Activated CD8-positive, alpha-beta memory T cell treated with anti-CD3 and anti-CD28 coated beads, Interleukin-2, amount 50 U/mL, for 48 hours (primary cell): ENCODE results near the gene SPRED2.

ENCODE experiments used
- DNase-seq: peaks from one replicate; pipeline ENCODE4 v3.0.0-alpha.2; 2020

SPRED2 gene

DNA sequence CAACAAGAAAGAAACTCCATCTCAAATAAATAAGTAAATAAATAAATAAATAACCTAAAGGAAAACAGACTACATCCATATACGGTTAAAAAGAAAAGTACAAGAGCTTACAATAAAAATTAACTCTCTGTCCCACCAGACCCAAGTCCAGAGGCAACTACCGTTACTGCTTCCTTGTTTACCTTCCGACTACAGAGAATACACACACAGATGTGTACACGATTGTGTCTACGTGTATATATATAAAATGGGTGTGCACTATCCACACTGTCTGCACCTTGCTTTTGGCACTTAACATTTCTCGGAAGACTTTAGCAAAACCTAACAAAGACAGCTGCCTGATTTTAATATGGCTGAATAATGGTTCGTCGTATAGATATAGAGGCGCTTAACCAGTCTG is 134.9 kb downstream of the SPRED2 start:
- DNase-seq, result no peak

GRCh38 chr2:65296971-65297370 is 135.4 kb downstream of the SPRED2 start:
- DNase-seq, result no peak

DNA sequence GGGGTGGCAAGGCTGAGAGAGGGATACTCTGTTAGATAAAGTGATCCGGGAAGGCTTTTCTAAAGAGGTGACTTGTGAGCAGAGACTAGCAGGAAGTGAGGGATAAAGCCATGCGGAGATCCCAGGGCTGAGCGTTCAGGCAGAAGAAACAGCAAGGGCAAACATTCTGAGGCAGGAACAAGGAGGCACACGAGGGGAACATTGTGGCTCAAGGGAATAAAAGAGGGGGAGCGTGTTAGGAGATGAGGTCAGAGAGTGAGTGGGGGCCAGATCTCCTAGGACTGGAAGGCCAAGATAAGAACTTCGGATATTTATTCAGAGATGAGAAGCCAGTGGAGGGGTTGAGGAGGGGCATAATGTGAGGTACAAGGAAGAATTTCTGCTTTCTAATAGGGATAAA is 137.7 kb downstream of the SPRED2 start:
- no peak for DNase-seq

- DNase-seq, result no peak
Measured at GRCh38 chr2:65294136-65294535, 138.3 kb downstream of the SPRED2 start.

GRCh38 chr2:65293376-65293775 is 139.0 kb downstream of the SPRED2 start:
- DNase-seq, result no peak

DNA sequence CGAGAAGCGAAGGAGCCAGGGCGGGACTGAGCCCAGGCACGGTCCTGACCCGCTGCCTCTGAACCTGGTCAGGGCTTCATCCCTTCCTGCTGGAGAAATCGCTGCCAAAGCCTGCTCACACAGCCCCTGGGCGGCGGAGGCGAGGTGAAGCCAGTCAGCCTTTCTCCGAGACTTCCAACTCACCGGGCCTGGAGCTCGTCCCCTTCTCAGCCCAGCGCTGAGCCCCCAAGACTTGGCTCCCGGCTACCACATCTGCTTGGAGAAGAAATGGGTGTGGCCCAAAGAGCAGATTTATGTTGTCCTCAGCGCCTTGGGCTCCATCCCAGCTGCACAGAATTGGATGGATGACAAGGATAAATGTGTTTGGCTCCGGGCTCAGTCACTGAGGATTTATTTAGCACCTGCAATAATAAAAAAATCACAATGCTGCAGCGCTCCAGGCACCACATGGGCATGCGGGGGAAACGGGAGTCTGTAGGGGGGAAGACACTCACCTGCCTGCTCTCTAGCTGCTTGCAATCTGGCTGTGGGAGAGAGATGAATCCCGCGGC is 139.9 kb downstream of the SPRED2 start:
- DNase-seq, result no peak

DNA sequence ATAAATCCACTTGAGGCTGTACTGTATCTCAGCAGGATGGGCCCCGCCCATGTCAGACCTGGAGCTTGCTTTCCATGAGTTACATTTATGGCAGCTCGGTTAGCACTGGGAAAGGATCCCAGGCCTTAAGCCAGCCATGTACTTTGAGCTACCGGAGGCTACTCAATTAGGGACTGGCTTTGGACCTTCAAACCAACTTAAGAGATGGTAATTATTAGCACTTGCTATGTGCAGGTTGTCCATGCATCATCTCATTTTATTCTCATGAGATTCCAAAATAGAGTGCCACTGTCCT is 140.3 kb downstream of the SPRED2 start:
- DNase-seq, result no peak

GRCh38 chr2:65291216-65292105 is 140.9 kb downstream of the SPRED2 start:
- no peak for DNase-seq

DNA sequence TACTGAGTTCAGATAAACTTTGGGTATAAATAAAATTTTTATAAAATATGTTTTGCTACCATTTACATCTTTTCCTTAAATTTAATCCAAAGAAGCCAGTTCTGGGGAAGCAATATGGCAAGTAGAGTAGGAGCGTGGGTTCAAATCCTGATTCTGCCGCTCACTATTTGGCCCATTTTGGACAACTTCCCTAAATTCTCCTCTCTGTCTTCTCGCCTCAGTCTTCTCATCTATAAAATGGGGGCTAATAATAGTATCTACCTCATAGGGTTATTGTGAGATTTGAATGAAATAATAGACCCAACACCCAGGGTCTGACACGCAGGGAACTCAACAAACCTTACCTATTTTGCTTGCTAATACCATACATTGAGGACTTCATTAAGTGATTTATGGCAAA is 145.0 kb downstream of the SPRED2 start:
- DNase-seq, result no peak

DNA sequence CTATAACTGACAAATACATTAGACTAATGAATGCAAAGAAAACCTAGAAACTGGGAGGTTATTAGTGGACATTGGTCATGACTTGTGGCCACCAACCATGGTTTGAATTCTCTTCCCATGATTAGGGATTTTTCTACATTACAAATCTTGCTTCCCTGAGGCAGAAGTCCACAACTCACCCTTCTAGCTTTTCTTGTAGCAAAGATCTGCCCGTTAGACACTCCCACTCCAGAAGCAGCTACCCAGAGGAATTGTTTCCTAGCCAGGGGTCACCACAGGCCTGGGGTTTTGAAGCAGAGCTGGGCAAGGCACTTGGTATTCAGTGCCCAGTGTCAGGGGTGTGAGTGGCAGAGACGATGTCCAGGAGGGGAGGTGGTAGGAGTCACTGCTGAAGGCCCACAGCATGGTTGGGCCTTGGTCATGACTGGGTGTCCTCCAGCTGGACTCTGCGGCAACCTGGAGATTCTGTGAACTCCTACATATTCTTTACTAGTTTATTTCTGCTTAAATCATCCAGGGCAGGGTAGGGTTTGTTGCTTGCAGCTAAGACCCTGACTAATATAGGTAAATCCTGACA is 149.8 kb downstream of the SPRED2 start:
- no peak for DNase-seq

GRCh38 chr2:65281627-65282351 is 150.6 kb downstream of the SPRED2 start:
- no peak for DNase-seq

DNA sequence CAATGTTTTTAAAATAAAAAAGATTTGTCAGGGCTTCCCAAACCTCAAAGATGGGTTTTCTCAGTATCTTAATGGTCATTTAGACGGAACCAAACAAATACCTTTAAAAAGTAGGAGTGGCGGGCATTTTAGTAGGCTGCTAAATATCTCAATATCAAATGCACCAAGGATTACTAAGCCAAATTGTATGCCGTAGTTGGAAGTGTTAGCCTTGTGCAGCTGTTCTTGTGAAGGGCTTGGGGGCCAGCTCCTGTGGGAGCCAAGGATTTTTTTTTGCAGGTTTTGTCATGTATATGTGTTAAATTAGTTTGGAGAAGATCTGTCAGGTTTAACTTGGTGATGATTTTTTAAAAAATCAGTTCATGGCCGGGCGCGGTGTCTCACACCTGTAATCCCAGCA is 152.6 kb downstream of the SPRED2 start:
- no peak for DNase-seq

GRCh38 chr2:65278531-65278981 is 153.8 kb downstream of the SPRED2 start:
- no peak for DNase-seq

DNA sequence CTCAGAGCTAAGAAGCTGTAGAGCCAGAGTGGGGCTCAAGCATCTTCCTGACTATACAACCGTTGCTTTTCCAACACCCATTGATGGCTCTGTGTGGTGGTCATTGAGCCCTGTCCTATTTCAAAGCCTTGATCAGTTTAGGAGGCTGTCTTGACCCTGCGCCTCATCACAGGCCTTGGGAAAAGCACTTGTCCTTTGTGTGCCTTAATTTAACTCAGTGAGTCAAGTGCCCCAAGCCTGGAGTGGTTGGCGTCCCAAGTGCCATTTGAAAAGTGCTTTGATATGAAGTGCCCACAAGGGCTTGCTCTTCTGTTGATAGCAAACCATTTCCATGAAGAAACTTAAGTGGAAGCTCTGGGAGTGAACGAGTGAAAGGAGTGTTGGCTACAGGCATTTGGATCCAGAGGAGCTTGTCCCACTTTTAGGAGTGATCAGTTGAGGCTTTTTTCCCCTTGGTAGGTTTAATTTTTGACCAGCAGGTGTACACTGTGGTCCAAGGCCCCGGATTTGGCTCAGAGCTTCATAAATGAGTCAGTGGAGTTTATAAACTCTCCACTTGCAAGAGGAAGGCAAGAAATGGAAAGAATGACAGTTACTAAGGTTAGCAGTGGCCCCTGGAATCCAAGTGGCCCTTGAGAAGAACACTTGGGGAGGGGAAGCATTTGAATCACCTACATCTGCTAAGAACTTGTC is 154.5 kb downstream of the SPRED2 start:
- no peak for DNase-seq

GRCh38 chr2:65277118-65277517 is 155.3 kb downstream of the SPRED2 start:
- DNase-seq, result no peak

- no peak for DNase-seq
Measured at GRCh38 chr2:65276609-65277008, 155.8 kb downstream of the SPRED2 start.

GRCh38 chr2:65275141-65275915 is 157.1 kb downstream of the SPRED2 start:
- DNase-seq, result no peak

- no peak for DNase-seq
Measured at GRCh38 chr2:65273344-65273743, 159.1 kb downstream of the SPRED2 start.

GRCh38 chr2:65268957-65269356 is 163.4 kb downstream of the SPRED2 start:
- no peak for DNase-seq

GRCh38 chr2:65267008-65267407 is 165.4 kb downstream of the SPRED2 start:
- no peak for DNase-seq

GRCh38 chr2:65265671-65266045 is 166.7 kb downstream of the SPRED2 start:
- no peak for DNase-seq
